Fibroblast of gingiva (primary cell): Measurements from ENCODE around the gene LEO1.

Experiments
- DNase-seq: peaks from one replicate; pipeline ENCODE4 v3.0.0-alpha.2; 2011; ENCODE audit warnings: low read depth

LEO1 gene

DNA sequence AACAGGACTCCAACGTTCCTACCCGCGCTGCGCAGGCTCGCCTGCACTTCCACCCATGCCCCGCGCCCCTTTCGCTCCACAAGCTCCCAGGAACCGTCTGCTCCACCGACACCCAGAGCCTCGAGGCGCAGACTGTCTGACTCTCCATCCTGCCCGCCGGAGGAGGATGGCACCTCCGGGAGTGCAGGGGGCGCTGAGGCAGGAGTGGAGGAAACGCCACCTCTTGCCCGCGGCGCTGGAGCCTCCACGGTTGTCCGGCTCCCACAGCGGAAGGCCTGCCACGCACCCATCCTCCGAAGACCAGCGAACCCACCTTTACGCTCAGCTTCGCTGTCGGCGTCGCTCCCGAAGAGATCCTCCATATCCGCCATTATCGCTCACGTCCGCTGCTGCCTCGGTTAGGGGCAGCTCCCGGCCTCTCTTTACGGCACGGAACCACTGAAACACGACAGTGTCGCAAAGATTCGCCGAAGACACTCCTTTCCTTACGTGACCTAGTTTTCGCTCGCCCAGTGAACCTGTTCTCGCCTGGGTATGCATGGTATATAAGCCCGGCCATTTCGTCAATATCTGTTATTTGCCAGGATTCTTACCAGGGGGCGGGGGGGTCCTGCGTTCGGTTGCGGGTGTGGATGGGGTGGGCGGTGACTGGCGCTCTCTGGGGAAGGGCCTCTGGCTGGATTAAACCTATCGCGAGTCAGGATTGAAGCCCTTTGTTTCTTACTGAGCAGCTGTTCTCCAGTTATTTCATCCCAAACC, at the start of gene LEO1:
TSS of gene LEO1 (minus strand) at position 404 of the 759 bp plus-strand sequence. CDS start at position 371, 33 bp downstream.
- DNase-seq, result peak; percentile 99

DNA sequence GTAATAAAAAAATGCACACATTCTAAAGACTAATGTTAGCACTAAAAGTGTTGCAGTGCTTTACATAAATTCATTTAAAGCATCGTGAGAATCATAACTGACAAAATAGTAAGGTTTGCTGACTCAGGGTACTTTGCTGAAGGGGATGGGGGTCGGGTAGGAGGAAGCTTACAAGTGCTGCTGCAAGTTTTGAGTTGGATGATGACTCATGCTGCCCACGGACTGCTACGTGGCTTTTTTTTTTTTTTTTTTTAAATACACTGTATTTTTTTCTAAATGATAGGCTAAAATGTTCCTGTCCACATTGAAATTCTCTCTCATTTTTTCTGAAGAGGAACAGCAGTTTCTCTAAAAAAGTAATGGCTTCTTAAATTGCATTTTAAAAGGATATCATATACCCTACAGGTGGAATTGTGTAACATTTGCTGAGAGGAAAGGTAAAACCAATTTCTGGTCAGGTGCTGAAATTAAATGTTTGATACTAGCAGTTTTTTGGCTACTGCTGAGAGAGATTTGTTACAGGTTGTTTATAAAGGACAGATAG, 49.6 kb upstream of the LEO1 start:
- peak; percentile 87 for DNase-seq

DNA sequence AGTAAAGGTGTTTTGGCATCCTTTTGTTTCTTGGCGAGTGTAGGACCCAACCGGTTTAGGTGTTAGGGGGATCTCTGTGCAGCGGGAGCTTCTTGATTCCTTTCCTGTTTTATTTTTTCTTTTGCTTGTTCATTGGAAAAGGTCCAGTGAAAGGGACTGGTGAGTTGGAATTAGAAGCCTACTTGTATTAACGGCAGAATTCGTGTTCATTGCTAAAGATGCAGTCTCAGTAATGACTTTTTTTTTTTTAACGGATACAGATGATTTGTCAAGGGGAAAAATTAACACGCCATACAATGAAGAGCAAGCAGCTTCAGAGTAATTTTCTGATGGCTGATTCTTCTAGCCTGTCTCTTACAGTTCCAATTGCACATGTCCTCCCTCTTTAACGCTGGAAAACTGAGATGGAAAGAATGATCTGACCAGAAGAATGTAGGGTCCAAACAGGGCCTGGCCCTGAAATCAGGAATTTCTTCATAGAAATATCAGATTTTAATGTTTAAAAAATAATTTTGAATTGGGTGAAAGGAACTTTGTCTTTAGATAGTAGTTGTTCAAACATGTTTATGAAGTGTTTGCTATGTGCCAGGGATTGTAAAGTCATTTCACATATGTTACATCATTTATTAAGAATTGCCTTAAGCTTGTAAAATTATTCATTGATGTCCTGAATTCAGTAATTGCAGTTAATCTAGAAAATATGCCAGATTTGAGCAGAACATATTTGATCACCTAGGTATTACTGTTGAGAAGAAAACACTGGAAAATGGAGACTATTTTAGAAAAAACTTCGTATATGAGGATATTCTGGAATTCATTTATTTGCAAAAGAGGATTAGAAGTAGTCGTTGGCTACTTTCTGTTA, 48.9 kb upstream of the LEO1 start:
- DNase-seq, result peak; percentile 20

DNA sequence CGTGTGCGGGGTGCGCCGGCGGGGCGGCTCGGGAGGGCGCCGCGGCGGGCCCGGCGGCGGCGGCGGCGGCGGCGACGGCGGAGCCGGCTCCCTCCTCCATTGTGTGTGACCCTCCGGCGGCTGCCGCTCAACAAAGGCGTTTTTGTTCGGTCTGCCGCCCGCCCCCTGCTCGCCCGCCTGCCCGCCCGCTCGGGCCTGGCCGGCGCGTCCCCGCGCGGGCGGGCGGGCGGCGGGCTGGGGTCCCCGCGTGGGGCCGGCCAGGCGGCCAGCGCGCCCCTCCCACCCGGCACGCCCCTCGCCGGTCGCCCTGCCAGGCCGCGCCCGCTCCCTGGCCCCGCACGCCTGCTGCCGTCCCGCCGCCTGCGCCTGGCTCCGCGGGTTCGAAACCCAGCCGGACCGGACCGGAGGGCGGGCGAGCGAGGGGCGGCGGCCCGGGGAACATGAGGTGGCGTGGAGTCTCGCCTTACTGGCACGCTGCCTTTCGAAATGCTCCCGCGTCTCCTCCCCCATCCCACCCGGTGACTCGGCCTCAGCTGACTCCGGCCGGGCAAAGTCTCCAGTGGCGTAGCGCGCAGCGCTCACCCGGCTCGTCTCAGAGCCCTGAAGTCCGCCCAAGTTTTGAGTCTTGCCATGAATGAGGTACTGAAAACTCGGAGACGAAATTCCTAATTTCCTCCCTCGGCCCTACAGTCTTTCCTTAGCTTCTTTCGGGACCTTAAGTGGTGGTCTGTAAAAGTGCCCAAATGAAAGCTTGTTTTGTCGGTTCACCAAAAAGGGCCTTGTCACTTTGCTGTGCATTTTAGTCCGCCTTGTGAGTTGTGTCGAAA, 48.0 kb upstream of the LEO1 start:
- peak; percentile 93 for DNase-seq

DNA sequence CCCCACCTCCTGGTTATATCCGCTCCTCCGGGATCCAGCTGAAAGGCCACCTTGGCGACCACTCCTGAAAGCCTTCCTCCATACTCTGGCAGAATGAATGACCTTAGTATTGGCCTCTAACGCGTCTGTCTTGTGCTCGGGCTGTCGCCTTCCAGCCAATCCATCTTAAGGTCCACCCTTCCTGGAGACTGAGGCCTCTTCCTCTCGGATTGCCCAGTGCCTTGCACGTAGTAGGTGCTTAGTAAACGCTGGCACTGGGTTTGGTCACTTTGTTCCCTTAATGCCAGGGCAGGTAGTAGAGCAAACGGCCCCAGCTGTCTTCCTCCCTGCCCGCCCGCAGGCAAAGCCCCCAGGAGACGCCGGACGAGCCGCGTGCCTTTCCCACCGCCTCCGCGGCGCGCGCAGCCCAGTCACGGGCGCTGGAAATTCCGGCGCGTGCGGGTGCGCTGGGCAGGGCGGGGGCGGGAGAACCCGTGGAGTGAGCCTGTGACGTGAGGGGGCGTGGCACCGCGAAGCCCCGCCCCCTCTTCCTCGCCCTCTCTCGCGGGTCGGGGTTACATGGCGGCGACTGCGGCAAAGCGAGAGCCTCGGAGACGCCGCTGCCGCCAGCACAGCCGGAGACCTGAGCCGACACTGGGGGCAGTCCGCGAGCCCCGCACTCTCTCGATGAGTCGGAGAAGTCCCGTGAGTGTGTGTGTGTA, 47.3 kb upstream of the LEO1 start, which contains the start of gene MAPK6:
TSS of gene MAPK6 (plus strand) at position 527 of the 701 bp plus-strand sequence. CDS start 27,242 bp downstream, outside the sequence.
- DNase-seq, result peak; percentile 93

DNA sequence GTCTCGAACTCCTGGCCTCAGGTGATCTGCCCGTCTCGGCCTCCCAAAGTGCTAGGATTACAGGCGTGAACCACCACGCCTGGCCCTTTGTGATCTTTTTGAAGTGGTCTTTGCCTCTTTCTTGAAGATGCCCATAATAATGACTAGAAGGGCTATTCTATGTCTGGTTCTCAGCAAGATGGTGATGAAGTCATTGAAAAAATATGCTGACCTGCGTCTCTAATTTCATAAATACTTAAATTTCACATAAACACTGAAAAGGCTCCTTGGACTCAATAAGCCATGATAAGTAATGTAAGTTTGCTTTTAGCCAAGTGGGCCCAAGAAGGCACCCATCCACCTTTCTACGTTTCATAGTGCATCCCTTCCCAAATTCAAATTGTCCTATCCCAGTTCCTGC, 46.7 kb upstream of the LEO1 start:
- peak; percentile 57 for DNase-seq

DNA sequence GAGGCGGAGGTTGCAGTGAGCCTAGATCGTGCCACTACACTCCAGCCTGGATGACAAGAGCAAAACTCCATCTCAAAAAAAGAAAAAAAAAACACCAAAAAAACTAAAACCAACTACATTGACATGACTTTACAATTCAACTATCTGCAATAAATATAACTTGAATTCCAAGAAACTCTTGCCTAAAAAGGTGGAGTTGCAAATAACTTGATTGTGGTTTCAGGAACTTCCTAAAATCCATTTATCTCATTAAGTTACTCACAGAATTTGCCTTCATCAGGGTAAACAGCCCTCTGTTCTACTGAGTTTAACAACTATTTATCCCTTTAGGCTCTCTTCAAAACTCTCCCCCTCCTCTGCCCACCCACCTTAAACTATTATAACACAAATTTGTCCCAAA, 44.7 kb upstream of the LEO1 start:
- no peak for DNase-seq

DNA sequence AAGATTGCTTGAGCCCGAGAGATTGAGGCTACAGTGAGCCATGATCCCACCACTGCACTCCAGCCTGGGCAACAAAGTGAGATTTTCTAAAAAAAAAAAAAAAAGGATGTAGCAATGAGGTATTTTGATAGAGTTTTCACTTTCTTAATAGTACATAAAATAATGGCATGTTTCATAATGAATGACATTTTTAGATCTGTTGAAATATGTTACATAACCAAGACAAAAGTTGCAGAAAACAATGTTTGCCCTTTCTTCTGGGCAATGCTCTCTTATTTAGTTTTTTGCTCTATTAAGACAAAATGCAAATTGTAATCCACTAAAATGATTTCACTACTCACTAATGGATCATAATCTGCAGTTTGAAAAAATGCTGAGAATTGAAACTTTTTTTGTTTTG, 43.0 kb upstream of the LEO1 start:
- DNase-seq, result no peak

DNA sequence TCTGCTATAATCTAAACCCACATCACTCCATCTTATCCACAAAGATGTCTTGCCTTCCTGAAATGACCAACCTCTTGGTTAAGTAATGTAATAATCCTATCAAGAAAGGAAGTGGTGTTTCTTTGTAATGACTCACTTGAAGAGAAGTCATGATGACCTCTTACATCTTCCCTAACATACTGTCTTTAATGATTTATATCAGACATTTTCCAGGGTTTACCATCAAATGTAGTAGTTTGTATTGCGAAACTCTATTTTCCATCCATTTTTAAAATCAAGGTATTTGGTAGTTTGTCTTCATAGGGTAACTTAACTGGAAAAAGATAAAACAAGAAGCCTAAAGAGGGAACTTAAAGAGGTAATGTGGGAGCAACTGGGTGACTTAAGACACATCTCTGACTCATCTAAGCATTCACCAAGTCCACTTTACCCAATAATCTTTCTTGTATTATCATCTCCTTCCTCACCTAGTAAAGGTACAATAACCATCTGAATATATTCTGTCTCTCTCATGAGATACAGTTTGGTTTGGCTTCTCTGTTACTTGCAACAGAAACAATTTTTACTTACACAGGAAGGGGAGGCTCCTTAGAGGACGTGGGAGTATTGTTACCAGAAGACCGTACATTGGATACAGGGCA, 41.7 kb upstream of the LEO1 start:
- DNase-seq, result no peak

DNA sequence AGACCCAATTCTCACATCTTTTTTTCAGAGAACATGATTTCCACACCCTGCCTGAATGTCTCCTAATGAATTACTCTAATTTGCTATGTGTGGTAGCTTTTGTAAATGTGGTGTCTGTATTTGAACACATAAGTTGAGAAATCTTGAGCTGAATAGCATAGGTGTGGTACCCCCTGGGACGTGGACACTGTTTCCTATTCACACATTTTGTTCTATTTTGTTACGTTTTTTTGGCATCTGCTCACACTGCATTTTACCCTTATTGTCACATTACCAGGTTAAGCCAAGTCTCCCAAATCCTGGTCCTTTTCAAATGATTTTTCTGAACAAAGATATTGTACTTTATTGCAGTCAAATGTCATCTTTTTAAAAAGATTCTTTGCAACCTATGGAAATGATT, 40.6 kb upstream of the LEO1 start:
- DNase-seq, result no peak

DNA sequence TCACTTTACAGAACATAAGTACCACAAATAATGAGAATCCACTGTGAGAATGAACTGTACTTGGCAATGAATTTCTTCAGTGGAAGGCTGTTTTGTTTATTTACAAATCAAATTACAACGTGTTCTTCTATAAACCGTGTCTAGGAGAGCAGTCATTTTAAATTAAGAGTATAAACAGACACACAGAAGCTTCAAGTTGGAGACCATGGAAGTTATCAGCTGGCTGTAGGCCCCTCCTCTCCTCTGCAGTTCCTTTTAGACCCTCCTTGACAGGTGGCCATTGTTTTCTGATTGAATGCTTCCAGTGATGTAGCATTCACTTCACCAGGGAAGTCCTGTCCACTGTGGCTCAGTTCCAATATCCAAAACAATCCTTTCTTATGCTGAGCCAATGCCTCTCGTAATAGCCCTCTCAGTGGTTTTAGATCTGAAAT, 40.1 kb upstream of the LEO1 start:
- DNase-seq, result peak; percentile 46

DNA sequence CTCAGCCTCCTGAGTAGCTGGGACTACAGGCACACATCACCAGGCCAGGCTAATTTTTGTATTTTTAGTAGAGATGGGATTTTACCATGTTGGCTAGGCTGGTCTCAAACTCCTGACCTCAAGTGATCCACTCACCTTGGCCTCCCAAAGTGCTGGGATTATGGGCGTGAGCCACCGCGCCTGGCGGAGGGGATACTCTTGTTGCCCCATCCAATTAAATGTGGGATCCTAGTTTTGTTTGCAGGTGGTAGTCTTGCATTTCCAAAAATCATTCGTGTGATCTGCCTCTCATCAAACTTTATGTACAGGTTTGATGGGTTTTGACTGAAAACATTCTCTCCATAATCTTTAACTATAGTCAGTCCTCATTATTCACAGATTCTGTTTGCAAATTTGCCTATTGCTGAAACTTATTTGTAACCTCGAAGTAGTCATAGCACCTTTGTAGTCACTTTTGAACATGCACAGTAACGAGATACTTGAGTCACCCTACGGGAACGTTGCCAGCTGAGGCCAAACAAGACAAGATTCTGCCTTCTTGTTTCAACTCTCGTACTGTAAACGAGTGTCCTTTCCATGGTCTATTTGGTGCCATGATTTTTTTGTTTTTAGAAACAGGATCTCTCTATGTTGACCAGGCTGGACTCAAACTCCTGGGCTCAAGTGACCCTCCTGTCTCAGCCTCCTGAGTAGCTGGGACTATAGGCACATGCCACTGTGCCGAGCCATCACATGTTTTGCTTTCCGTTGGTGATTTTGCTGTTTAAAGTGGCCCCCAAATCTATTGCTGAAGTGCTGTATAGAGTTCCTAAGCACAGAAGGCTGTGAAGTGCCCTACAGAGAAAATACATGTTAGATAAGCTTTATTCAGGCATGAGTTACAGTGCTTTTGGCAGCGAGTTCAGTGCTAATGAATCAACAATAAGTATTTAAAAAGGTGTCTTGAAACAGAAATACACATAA, 39.3 kb upstream of the LEO1 start:
- peak; percentile 65 for DNase-seq

DNA sequence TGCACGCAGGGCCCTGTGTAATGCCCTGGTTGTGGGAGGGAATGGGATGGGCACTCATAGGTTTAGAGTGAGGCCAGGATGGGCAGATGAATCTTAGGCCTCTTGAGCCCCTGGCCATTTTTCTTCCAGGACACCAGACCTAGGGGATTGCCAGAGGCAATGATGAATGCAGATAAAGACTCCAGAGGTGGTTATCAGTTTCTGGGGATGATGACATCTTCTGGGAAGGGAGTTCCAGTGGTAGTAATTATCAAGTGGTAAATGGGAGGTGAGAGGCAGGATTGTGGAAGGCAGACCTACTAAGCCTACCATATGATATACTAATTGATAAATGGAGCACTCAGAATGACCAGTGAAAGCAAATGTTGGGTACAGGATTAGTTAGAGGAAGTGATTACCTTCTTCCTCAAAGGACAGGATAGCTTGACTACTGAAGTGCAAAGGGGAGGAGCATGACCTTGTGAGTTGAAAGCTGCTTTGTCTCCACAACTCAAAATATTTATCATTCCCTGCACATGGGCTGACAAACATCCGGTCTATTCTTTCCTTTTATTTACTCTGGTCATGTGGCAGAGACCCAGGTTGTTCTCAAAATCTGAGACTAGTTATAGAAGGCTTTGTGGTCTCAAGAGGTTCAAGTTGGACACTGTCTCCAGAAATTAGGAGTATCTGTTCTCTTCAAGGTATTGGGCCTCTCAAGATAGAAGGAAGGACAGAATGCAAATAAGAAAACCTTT, 37.3 kb upstream of the LEO1 start:
- no peak for DNase-seq

DNA sequence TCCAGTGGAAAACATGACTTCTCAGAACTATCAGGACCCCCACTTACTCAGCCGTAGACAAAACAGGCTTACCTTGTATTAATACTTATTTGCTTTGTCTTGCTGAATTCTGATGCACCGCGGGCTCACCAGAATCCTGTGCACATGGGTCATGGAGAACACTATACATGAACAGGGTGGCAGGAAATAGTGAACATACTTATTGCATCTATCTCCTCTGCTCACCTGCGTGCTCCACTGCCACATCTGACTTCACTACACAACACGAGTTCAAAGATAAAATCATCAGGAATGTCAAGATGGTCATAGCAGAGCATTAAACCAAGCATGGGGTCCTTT, 36.8 kb upstream of the LEO1 start:
- no peak for DNase-seq

DNA sequence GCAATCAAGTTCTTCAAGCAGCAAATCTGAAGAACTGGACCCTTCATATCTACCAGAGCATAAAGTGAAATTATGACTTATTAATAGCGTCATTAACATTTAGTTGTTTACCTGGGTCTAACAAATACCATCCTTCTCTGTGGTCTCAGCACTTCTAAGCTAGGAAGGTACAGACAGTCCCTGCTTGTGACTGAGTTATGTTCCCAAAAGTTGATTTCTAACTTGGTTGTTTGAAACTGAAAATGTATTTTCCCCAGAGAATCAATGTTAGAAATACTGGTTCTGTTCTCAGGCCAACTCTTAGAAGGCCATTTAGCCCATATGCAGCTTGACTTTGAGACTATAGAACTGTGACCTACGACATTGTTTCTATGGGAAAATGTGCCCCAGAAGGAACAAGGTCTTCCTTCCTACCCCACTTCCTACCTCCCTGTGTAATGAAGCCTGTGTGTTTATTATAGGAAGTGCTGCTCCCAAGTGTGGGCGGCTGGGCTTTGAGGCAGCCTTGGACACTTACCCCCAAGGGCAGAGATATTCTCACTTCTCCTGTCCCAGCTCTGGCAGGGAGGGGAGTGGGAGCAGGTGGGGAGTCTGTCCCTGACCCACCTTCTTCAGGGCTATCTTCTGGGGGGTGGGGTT, 35.2 kb upstream of the LEO1 start:
- no peak for DNase-seq

DNA sequence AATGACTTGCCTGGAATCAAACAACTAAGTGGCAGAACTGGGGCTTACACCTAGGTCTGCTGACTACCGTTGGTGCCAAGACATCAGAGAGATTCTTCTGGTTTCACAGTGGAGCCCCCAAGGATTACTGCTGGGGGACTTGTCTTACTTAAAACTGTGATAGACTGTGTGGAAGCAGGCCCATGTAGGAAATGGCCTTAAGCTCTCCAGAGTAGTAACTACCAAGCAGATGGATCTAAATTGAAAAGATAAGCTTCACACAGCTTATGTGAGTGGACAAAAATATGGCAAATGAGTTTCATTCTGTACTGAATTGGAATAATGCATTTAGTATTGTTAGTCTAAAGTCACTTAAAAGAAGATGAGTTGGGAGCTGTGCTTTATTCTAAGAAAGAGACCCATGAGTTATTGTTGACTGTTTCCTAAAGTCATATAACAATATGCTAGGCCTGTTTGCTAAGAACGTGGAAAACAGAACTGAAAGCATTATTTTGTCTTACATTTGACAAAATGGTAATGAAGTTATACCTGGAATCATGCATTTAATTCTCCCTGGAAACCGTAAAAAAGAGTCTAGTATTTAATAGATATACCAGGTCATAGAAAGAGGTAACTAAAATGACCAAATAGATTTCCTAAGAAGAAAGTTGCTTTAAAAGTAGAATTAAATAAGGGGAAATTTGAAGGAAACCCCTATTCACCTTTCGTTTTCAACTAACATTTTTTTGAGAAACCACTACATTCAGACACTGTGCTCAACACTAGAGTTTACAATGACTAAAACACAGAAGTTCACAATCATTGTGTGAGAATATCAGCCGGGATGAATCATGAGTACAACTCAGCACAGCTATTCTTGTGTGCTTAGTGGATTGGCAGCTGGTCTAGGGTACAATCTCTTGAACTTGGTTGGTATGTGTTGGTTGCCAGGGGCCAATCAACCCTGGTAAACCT, 34.4 kb upstream of the LEO1 start:
- no peak for DNase-seq

DNA sequence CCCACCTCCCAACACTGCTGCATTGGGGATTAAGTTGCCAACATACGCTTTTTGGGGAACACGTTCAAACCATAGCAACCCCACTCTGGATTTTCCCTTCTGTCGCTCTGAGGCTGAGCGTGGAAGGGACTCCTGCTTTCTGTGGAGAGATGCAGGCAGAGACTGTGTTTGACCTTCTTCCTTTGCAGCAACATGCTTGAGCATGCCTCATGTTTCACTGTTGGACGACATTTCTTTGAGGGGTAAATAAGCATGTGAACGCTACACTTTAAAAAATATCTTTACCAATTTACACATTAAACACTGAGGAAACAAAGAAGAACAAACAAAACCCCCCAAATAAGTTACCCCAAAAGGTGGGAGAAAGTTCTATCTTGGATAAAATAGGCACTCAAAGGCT, 33.2 kb upstream of the LEO1 start:
- DNase-seq, result no peak
